CD14-positive monocyte (primary cell): ENCODE data around the gene PHAF1. TPM values are rescaled to one million over a fixed set of nuclear protein-coding genes. Genes with fewer than 3 reads are reported as not detected.

Experiments
- DNase-seq, 3 donors: peaks; one replicate each; pipeline ENCODE4 v3.0.0-alpha.2; 2011 to 2022
- H2AFZ ChIP-seq: 2 replicates; pipeline ENCODE4 v1.6.0; 2012; ENCODE audit warnings: mild to moderate bottlenecking, low read depth, low read length, inconsistent platforms; ENCODE audit not compliant: insufficient read depth, poor library complexity, severe bottlenecking
- H3K27ac ChIP-seq, 2 donors: 1 replicate in 1 of 2; 2 replicates in 1 of 2; pipeline ENCODE4 v1.5.1; 2012 to 2013; ENCODE audit warnings: low read length in 2 of 2, control low read depth in 1 of 2, inconsistent platforms in 1 of 2, low read depth in 1 of 2, mild to moderate bottlenecking in 1 of 2
- H3K27me3 ChIP-seq, 2 donors: one replicate each; pipeline versions ENCODE4 v1.6.0 to v1.6.1; 2011 to 2013; ENCODE audit warnings: low read length in 2 of 2; ENCODE audit not compliant: control insufficient read depth in 2 of 2, insufficient read depth in 2 of 2
- H3K36me3 ChIP-seq, 2 donors: replicated peaks in 1 of 2; 1 replicate in 1 of 2; 2 replicates in 1 of 2; pipeline versions ENCODE4 v1.5.1 to v1.6.1; 2012 to 2013; ENCODE audit warnings: low read length in 2 of 2, control low read depth in 1 of 2, inconsistent platforms in 1 of 2, mild to moderate bottlenecking in 1 of 2; ENCODE audit not compliant: insufficient read depth in 2 of 2, control insufficient read depth in 1 of 2
- H3K4me1 ChIP-seq, 2 donors: 1 replicate in 1 of 2; 2 replicates in 1 of 2; pipeline versions ENCODE4 v1.5.1 to v1.6.1; 2012 to 2013; ENCODE audit warnings: low read length in 2 of 2, control low read depth in 1 of 2, inconsistent platforms in 1 of 2, mild to moderate bottlenecking in 1 of 2, moderate library complexity in 1 of 2; ENCODE audit not compliant: insufficient read depth in 2 of 2, control insufficient read depth in 1 of 2
- H3K4me2 ChIP-seq: replicated peaks from 2 replicates; pipeline ENCODE3; 2012; ENCODE audit warnings: low read length, moderate library complexity, mild to moderate bottlenecking; ENCODE audit not compliant: poor library complexity, severe bottlenecking; ENCODE audit errors: extremely low read depth
- H3K4me3 ChIP-seq, 3 experiments: fragments of 200-600 bp in 1 of 3; sonication (generic) in 1 of 3; replicated peaks in 1 of 3; 1 replicate in 2 of 3; 2 replicates in 1 of 3; pipeline ENCODE4 v1.5.1; 2011 to 2013; ENCODE audit warnings: low read length in 3 of 3, mild to moderate bottlenecking in 3 of 3, control low read depth in 2 of 3, low read depth in 2 of 3, inconsistent platforms in 1 of 3, moderate library complexity in 1 of 3
- H3K79me2 ChIP-seq: 2 replicates; pipeline ENCODE4 v1.6.0; 2012; ENCODE audit warnings: mild to moderate bottlenecking, control low read depth, inconsistent platforms, low read length, moderate library complexity; ENCODE audit not compliant: insufficient read depth
- H3K9ac ChIP-seq: 2 replicates; pipeline ENCODE4 v1.6.0; 2017; ENCODE audit warnings: low read length, mild to moderate bottlenecking; ENCODE audit not compliant: insufficient read depth, poor library complexity, severe bottlenecking
- H3K9me3 ChIP-seq, 2 donors: replicated peaks in 1 of 2; 1 replicate in 1 of 2; 2 replicates in 1 of 2; pipeline versions ENCODE4 v1.5.1 to v1.6.1; 2012 to 2013; ENCODE audit warnings: low read length in 2 of 2, control low read depth in 1 of 2; ENCODE audit not compliant: control insufficient read depth in 1 of 2, insufficient read depth in 1 of 2
- H4K20me1 ChIP-seq: 2 replicates; pipeline ENCODE4 v1.6.0; 2012; ENCODE audit warnings: mild to moderate bottlenecking, low read length, control low read depth, moderate library complexity; ENCODE audit not compliant: insufficient read depth
- H3K27ac Mint-ChIP-seq, 7 donors: one replicate each; pipeline ENCODE4 v1.8.0; 2020; ENCODE audit warnings: mild to moderate bottlenecking in 7 of 7, mixed read lengths in 7 of 7, moderate library complexity in 6 of 7, inconsistent platforms in 2 of 7
- H3K27me3 Mint-ChIP-seq, 3 donors: one replicate each; pipeline ENCODE4 v1.8.0; 2021 to 2022; ENCODE audit warnings: low read depth in 3 of 3, mild to moderate bottlenecking in 3 of 3, mixed read lengths in 3 of 3, moderate library complexity in 3 of 3, inconsistent platforms in 1 of 3
- H3K36me3 Mint-ChIP-seq, 2 donors: one replicate each; pipeline ENCODE4 v1.8.0; 2020; ENCODE audit warnings: mixed read lengths in 2 of 2, inconsistent platforms in 1 of 2, mild to moderate bottlenecking in 1 of 2
- H3K4me1 Mint-ChIP-seq: one replicate; pipeline ENCODE4 v1.8.0; 2020; ENCODE audit warnings: mild to moderate bottlenecking, mixed read lengths
- H3K4me3 Mint-ChIP-seq, 2 donors: one replicate each; pipeline ENCODE4 v1.8.0; 2020; ENCODE audit warnings: mild to moderate bottlenecking in 2 of 2, mixed read lengths in 2 of 2, moderate library complexity in 1 of 2
- H3K9me3 Mint-ChIP-seq, 7 donors: one replicate each; pipeline ENCODE4 v1.8.0; 2020 to 2022; ENCODE audit warnings: mixed read lengths in 7 of 7, mild to moderate bottlenecking in 6 of 7, moderate library complexity in 6 of 7, inconsistent platforms in 2 of 7
- CTCF ChIP-seq: fragments of 200-600 bp; IDR thresholded peaks from one replicate; pipeline ENCODE4 v1.8.0; 2022; ENCODE audit warnings: antibody characterized with exemption, mild to moderate bottlenecking
- WGBS: methylation state at CpG from one replicate; pipeline ENCODE4 v1.1.5; 2013; ENCODE audit warnings: missing lambda C conversion rate; ENCODE audit not compliant: insufficient coverage; 5-methylcytosine and 5-hydroxymethylcytosine counted together
- intact Hi-C, 2 donors: fragments of 100-400 bp; cut with micrococcal nuclease; formaldehyde crosslinking; loops; one replicate each; pipeline versions ENCODE4 v1.15.0 to v1.15.1; 2023
- polyA plus RNA-seq, 3 donors: library from polyadenylated mRNA; depleted of rRNA in 1 of 3; unstranded in 2 of 3; stranded (reverse) in 1 of 3; fragments of 300-500 nt in 2 of 3; fragments of >200 nt in 1 of 3; fragmentation: Illumina TruSeq in 2 of 3; gene quantifications; 1 replicate in 2 of 3; 2 replicates in 1 of 3; pipeline ENCODE4 v1.2.3, GENCODE V29; 2012 to 2021

The PHAF1 gene
- polyA plus RNA-seq, 3 donors: 18.8 to 68.2 (median 26.5) TPM

GRCh38 chr16:67181346-67181745 is 71.6 kb downstream of the PHAF1 start:
- Histone ChIP-seq H3K9me3 (no peaks in the 10 kb centered on the region), H3K27me3 (peaks cover 3 to 29% of the 10 kb centered on the region in 2 donors), H3K4me1 (peaks cover 49 to 59% of the 10 kb centered on the region in 2 donors), H3K79me2 (peaks cover 8% of the 10 kb centered on the region), H3K36me3 (no peaks in the 10 kb centered on the region), H3K27ac (no peak overlapping the region), H4K20me1 (peaks cover 19% of the 10 kb centered on the region), H3K4me2 (no peak overlapping the region), H2AFZ (no peak overlapping the region), H3K9ac (no peak overlapping the region), H3K4me3 (no peak overlapping the region)
- Mint-ChIP-seq H3K4me3 (no peak overlapping the region), H3K27ac (no peak overlapping the region), H3K9me3 (peaks cover 0 to 10% (median 3%) of the 10 kb centered on the region in 7 donors), H3K27me3 (peaks cover 22 to 57% (median 36%) of the 10 kb centered on the region in 3 donors), H3K36me3 (peaks cover 16 to 21% of the 10 kb centered on the region in 2 donors), H3K4me1 (peaks cover 22% of the 10 kb centered on the region)
- TF ChIP-seq CTCF: no peak
- WGBS: 100% methylated on average over 2 of the region's 2 CpGs
- intact Hi-C loops: no loop called here
- DNase-seq: no peak

- H2AFZ ChIP-seq: no peak overlapping the region
- H4K20me1 ChIP-seq: peaks cover 11% of the 10 kb centered on the region
- WGBS: 71% methylated on average over 2 of the region's 2 CpGs
- H3K36me3 ChIP-seq: no peaks in the 10 kb centered on the region
- Mint-ChIP-seq H3K36me3 (peaks cover 11 to 14% of the 10 kb centered on the region in 2 donors), H3K4me3 (no peak overlapping the region), H3K27me3 (peaks cover 16 to 55% (median 32%) of the 10 kb centered on the region in 3 donors), H3K9me3 (peaks cover 0 to 7% (median 3%) of the 10 kb centered on the region in 7 donors), H3K4me1 (peaks cover 22% of the 10 kb centered on the region), H3K27ac (no peak overlapping the region)
- no peak overlapping the region for H3K4me3 ChIP-seq
- DNase-seq: no peak
- peaks cover 8% of the 10 kb centered on the region for H3K79me2 ChIP-seq
- no peak for TF ChIP-seq CTCF
- no peak overlapping the region for H3K27ac ChIP-seq
- no peak overlapping the region for H3K9ac ChIP-seq
- H3K4me2 ChIP-seq: no peak overlapping the region
- intact Hi-C loops: no loop called here
- peaks cover 49 to 59% of the 10 kb centered on the region in 2 donors for H3K4me1 ChIP-seq
- no peaks in the 10 kb centered on the region for H3K9me3 ChIP-seq
- peaks cover 3 to 20% of the 10 kb centered on the region in 2 donors for H3K27me3 ChIP-seq
These were observed 72.5 kb downstream of the PHAF1 start for GRCh38 chr16:67182288-67182687.
